Cardiac fibroblast (primary cell): ENCODE data around the gene SYNGR1.

ENCODE experiments used
- DNase-seq, 2 donors: peaks; one replicate each; pipeline versions ENCODE4 v3.0.0 to v3.0.0-alpha.2; 2010; ENCODE audit warnings: low read depth in 2 of 2
- H3K4me3 ChIP-seq, 2 donors: replicated peaks in 1 of 2; 1 replicate in 1 of 2; 2 replicates in 1 of 2; pipeline ENCODE4 v1.5.1; 2011; ENCODE audit warnings: low read depth in 2 of 2, low read length in 2 of 2, mild to moderate bottlenecking in 2 of 2, moderate library complexity in 1 of 2
- CTCF ChIP-seq: IDR thresholded peaks from one replicate; pipeline ENCODE4 v1.5.1; 2011; ENCODE audit warnings: low read depth, mild to moderate bottlenecking, low read length, inconsistent platforms

The SYNGR1 gene

GRCh38 chr22:39364714-39365491 lies 15.1 kb downstream of the SYNGR1 start:
- no peak for DNase-seq
- no peak for TF ChIP-seq CTCF
- no peak overlapping the region for H3K4me3 ChIP-seq

DNA sequence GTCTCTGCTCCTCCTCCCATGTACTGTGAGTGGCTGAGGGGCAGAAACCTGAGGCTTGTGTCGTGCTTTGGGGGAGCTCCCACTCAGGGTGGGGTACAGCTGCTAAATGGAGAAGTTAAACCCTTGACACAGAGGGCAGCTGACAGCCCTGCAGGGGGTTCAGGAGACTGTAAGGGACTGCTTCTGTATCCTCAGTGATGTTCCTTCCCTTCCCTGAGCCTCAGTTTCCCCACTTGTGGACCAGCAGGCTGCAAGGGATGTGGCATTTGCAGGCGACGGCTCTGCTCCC lies 15.6 kb downstream of the SYNGR1 start:
- no peak overlapping the region for H3K4me3 ChIP-seq
- no peak for TF ChIP-seq CTCF
- DNase-seq = no peak

GRCh38 chr22:39367035-39367434 lies 17.2 kb downstream of the SYNGR1 start:
- TF ChIP-seq CTCF = no peak
- no peak overlapping the region for H3K4me3 ChIP-seq
- DNase-seq = no peak

DNA sequence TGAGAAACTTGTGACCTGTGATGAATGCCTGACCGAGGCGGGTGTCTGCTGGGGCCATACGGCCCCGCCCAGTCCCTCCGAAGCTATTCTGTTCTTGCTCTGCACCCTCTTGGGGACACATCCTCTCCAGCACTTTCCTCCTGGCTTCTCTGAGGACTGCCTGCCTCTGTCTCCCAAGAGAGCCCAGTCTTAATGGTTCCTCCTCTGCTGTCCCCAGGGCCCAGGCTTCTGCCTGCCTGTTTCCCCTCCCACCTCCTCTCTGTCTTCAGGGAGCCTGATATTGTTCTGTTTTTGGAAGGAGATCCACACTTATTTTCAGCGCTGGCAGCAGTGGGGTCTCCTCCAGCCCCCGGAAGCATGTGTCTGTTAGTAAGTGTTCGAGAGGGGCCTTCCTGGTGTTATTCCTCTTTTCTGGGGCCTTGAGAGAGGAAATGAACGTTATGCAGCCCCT lies 18.7 kb downstream of the SYNGR1 start:
- TF ChIP-seq CTCF = no peak
- H3K4me3 ChIP-seq = no peak overlapping the region

DNA sequence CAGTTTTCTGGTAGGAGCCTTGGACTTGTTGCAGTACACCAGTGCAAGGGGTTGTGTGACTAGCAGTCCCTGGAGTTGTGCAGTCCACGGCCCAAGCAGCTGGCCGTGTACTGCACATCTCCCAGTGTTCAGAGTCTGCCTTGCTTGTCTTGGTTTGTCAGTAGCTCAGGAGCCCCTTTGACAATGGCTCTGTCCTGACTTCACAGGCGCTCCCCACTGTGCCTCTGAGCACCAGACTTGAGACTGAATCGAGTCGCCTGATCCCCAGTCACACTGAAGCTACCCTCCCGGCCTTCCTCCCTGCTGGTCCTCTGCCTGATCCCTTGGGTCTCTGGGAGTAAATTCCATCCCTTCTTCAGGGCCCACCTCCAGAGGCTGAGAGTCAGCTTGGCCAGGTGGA lies 19.4 kb downstream of the SYNGR1 start:
- DNase-seq = no peak
- TF ChIP-seq CTCF = no peak
- no peak overlapping the region for H3K4me3 ChIP-seq

More for the DNA sequence above, 18.7 kb downstream of the SYNGR1 start:
- DNase-seq = no peak

GRCh38 chr22:39369586-39369985 lies 19.8 kb downstream of the SYNGR1 start:
- TF ChIP-seq CTCF = no peak
- H3K4me3 ChIP-seq = no peak overlapping the region
- DNase-seq = no peak

- TF ChIP-seq CTCF = no peak
- DNase-seq = no peak
Observed at GRCh38 chr22:39371732-39372131, 21.9 kb downstream of the SYNGR1 start.

More at GRCh38 chr22:39371732-39372131, 21.9 kb downstream of the SYNGR1 start:
- H3K4me3 ChIP-seq = no peak overlapping the region
